ENCODE measurements around the gene TARP.

The TARP gene

GRCh38 chr7:38309555-38309954 lies 36.1 kb upstream of the TARP start:
- Histone ChIP-seq H3K36me3 (no peaks in the 10 kb centered on the region), H3K27me3 (no peaks in the 10 kb centered on the region), H3K9me3 (no peaks in the 10 kb centered on the region), H3K4me1 (peaks cover 29% of the 10 kb centered on the region), H3K4me3 (no peak overlapping the region), H3K27ac (no peak overlapping the region)
- no peak for DNase-seq (ENCODE audit: extremely low spot score in 2 of 2)
- intact Hi-C loops (cut with DNase I) = no loop called here
- TF ChIP-seq POLR2A (IDR thresholded peaks at IDR 0.05) = no peak

- DNase-seq (ENCODE audit: extremely low spot score in 2 of 2) = no peak
- H3K9me3 ChIP-seq = no peaks in the 10 kb centered on the region
- no peaks in the 10 kb centered on the region for H3K27me3 ChIP-seq
- TF ChIP-seq POLR2A (IDR thresholded peaks at IDR 0.05) (no peak), POLR2AphosphoS5 (IDR thresholded peaks at IDR 0.05; ENCODE audit: insufficient read depth in 1 of 2, low read depth in 1 of 2) (no peak), CTCF (IDR thresholded peaks at IDR 0.05) (no peak)
- no peak overlapping the region for H3K27ac ChIP-seq
- peaks cover 27% of the 10 kb centered on the region for H3K4me1 ChIP-seq
- intact Hi-C loops (cut with DNase I) = no loop called here
- H3K36me3 ChIP-seq = no peaks in the 10 kb centered on the region
- H3K4me3 ChIP-seq = no peak overlapping the region
These were observed 34.7 kb upstream of the TARP start for GRCh38 chr7:38308140-38308539.

- intact Hi-C loops (cut with DNase I) = no loop called here
- no peak for TF ChIP-seq POLR2A (IDR thresholded peaks at IDR 0.05)
- no peak for TF ChIP-seq POLR2AphosphoS5 (IDR thresholded peaks at IDR 0.05; ENCODE audit: insufficient read depth in 1 of 2, low read depth in 1 of 2)
- no peak for TF ChIP-seq CTCF (IDR thresholded peaks at IDR 0.05)
- H3K27ac ChIP-seq = no peak overlapping the region
These were observed 34.2 kb upstream of the TARP start for GRCh38 chr7:38307640-38308039.

GRCh38 chr7:38306914-38307313 lies 33.5 kb upstream of the TARP start:
- Histone ChIP-seq H3K4me1 (peaks cover 22% of the 10 kb centered on the region), H3K36me3 (no peaks in the 10 kb centered on the region), H3K27ac (no peak overlapping the region), H3K4me3 (no peak overlapping the region), H3K27me3 (no peaks in the 10 kb centered on the region), H3K9me3 (no peaks in the 10 kb centered on the region)
- intact Hi-C loops (cut with DNase I) = no loop called here
- no peak for TF ChIP-seq POLR2A (IDR thresholded peaks at IDR 0.05)
- no peak for TF ChIP-seq CTCF (IDR thresholded peaks at IDR 0.05)
- TF ChIP-seq POLR2AphosphoS5 (IDR thresholded peaks at IDR 0.05; ENCODE audit: insufficient read depth in 1 of 2, low read depth in 1 of 2) = no peak
- no peak for DNase-seq (ENCODE audit: extremely low spot score in 2 of 2)

More at GRCh38 chr7:38307640-38308039, 34.2 kb upstream of the TARP start:
- no peak for DNase-seq (ENCODE audit: extremely low spot score in 2 of 2)
- Histone ChIP-seq H3K4me3 (no peak overlapping the region), H3K27me3 (no peaks in the 10 kb centered on the region), H3K9me3 (no peaks in the 10 kb centered on the region), H3K36me3 (no peaks in the 10 kb centered on the region), H3K4me1 (peaks cover 24% of the 10 kb centered on the region)

GRCh38 chr7:38306171-38306570 lies 32.7 kb upstream of the TARP start:
- H3K4me3 ChIP-seq = no peak overlapping the region
- no peak for TF ChIP-seq POLR2A (IDR thresholded peaks at IDR 0.05)
- no peaks in the 10 kb centered on the region for H3K27me3 ChIP-seq
- peaks cover 14% of the 10 kb centered on the region for H3K4me1 ChIP-seq
- no peaks in the 10 kb centered on the region for H3K9me3 ChIP-seq
- H3K27ac ChIP-seq = no peak overlapping the region
- intact Hi-C loops (cut with DNase I) = no loop called here
- H3K36me3 ChIP-seq = no peaks in the 10 kb centered on the region
- DNase-seq (ENCODE audit: extremely low spot score in 2 of 2) = no peak

- H3K36me3 ChIP-seq = no peaks in the 10 kb centered on the region
- H3K9me3 ChIP-seq = no peaks in the 10 kb centered on the region
- H3K4me1 ChIP-seq = peaks cover 7% of the 10 kb centered on the region
- H3K4me3 ChIP-seq = no peak overlapping the region
- intact Hi-C loops (cut with DNase I) = no loop called here
- H3K27ac ChIP-seq = no peak overlapping the region
- TF ChIP-seq POLR2AphosphoS5 (IDR thresholded peaks at IDR 0.05; ENCODE audit: insufficient read depth in 1 of 2, low read depth in 1 of 2) = no peak
- TF ChIP-seq CTCF (IDR thresholded peaks at IDR 0.05) = no peak
- TF ChIP-seq POLR2A (IDR thresholded peaks at IDR 0.05) = no peak
- H3K27me3 ChIP-seq = no peaks in the 10 kb centered on the region
- no peak for DNase-seq (ENCODE audit: extremely low spot score in 2 of 2)
These were observed 30.4 kb upstream of the TARP start for GRCh38 chr7:38303866-38304265.

Measured in vagina (tissue), 2 donors.